Body of pancreas (tissue), 4 donors: Measurements from ENCODE around the gene RASA4B.

ENCODE experiments used
- POLR2A ChIP-seq, 3 donors: fragments of 450-650 bp; IDR thresholded peaks; one replicate each; pipeline ENCODE4 v1.6.1; 2016; ENCODE audit warnings: antibody characterized with exemption in 3 of 3, mild to moderate bottlenecking in 2 of 3
- TF ChIP-seq, protein P1 (sequence below), 7 experiments: fragments of 450-650 bp in 4 of 7; fragments of 200-600 bp in 3 of 7; sonication (generic) in 3 of 7; IDR thresholded peaks; one replicate each; pipeline ENCODE4 v1.5.1; 2016 to 2019; ENCODE audit warnings: antibody characterized with exemption in 7 of 7

DNA sequence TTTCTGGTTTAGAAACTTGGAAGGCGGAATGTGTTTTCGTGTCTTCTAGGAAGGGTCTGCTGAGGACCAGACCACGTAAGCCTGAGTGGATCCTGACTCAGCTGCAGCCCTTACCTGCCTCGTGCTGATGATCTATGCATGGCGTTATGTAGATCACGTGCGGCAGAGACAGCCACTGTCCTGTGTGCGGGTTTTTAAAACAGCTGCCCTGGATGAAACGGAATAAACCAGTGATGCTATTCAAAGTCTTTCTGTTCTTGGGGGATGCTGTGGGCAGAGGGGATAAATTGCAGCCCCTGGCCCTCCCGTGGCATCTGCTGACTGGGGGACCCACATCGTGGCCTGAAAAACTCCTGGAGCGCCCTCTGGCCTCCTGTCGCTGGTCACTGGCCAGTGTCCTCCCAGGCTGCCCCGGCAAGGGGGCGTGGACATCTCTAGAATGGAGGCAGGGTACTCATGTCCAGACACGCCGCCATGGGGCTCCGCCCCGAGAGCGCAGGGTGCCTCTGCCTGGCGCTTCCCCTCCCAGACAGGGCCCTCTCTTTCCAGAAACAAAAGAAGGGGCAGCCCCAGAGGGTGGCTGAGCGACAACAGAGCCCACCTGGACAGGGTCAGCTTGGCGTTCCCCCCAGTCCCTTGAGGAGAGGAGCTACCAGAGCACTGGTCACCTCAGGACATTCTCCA, 66.1 kb downstream of the RASA4B start:
- TF ChIP-seq, protein P1, sequence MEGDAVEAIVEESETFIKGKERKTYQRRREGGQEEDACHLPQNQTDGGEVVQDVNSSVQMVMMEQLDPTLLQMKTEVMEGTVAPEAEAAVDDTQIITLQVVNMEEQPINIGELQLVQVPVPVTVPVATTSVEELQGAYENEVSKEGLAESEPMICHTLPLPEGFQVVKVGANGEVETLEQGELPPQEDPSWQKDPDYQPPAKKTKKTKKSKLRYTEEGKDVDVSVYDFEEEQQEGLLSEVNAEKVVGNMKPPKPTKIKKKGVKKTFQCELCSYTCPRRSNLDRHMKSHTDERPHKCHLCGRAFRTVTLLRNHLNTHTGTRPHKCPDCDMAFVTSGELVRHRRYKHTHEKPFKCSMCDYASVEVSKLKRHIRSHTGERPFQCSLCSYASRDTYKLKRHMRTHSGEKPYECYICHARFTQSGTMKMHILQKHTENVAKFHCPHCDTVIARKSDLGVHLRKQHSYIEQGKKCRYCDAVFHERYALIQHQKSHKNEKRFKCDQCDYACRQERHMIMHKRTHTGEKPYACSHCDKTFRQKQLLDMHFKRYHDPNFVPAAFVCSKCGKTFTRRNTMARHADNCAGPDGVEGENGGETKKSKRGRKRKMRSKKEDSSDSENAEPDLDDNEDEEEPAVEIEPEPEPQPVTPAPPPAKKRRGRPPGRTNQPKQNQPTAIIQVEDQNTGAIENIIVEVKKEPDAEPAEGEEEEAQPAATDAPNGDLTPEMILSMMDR (IDR thresholded peaks at IDR 0.05), result no peak
- no peak for TF ChIP-seq POLR2A (IDR thresholded peaks at IDR 0.05)
